CD4-positive, alpha-beta T cell treated with Interleukin-17A for 1 hour (primary cell): ENCODE data around the gene CHL1.

Experiments
- DNase-seq: peaks from one replicate; pipeline ENCODE4 v3.0.0-alpha.2; 2020

Gene CHL1

GRCh38 chr3:217099-217813 lies 20.7 kb downstream of the CHL1 start:
- DNase-seq = no peak

DNA sequence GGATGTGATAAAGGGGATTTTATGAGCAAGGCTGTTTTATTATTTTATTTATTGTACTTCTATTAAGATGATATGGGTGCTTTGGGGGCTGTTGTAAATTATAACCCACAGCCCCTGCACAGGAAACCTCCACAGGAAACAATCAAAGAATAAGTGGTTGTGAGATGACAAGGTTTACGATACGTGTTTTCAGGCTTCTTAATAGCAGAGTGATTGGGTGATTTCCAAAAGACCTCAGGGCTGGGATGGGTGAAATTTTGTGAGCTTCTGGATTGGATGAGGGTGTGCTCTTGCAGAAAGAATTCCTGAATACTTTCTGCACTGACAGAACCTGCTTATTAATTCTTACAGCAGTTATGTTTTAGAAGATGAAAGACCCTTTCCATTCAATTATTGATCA lies 21.4 kb downstream of the CHL1 start:
- DNase-seq = no peak

DNA sequence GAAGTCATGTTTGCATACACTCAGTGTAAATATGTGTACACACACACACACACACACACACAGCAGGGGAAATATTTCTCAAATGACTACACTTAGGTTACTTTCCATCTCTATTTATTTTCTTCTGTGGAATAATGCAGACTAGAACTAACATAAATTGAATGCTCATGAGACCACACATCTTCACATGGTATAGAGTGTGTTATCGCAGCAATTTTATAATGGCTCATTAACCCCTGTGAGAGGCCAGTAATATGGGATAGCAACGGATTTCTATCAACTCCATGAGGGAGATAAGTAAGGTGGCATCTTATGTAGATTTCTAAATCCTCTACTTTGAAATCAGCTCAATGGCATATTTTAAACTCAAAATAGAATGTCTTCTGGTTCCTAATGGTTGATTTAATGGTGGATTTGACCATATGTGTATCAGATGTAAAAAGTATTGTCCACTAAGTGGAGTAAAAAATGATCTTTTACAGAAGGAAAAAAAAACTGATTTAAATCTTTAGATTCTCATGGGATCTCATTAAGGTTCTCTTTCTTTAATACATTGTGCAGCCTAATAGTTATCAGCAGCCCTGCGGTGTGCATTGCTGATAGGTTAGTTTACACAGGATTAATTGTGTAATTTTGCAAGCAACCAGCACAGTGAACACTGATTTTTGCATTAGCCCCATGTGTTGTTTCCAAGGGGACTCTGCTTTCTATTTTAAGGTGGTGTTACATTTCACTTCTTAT lies 32.0 kb downstream of the CHL1 start:
- no peak for DNase-seq

DNA sequence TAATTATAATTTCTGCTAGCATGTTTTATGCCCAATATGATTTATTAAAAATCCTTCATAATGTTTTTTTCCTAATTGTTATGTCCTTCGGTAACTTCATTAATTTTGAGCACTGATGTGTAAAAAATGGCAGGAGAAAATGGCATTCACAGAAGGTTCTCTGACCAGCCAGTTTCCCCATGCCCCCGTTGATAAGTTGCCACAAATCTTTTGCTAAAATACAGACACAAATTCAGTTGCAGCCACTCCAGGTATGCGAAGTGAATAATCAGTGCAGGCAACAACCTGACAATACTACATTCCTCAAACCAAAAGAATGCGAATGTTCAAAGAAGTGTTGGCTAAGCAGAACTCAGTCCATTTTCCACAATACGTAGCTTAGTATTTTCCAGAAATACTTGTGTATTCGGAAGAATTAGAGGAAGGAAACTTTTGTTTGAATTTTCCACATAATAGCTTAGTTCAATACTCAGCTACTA lies 32.7 kb downstream of the CHL1 start:
- DNase-seq = no peak

DNA sequence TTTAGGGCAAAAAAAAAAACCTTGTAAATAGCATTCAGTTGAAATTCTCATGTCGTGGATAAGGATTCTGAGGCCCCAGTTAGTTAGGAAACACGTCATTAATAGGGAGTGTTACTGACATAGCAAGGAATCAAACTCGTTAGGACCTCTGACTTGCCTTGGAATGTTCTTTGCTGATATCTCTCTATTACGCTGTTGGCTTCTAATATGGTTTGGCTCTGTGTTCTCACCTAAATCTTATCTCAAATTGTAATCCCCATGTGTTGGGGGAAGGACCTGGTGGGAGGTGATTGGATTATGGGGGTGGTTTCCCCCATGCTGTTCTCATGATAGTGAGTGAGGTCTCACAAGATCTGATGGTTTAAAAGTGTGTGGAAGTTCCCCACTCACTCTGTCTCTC lies 40.3 kb downstream of the CHL1 start:
- DNase-seq = no peak

- no peak for DNase-seq
These were observed 46.2 kb downstream of the CHL1 start for GRCh38 chr3:242602-243355.

DNA sequence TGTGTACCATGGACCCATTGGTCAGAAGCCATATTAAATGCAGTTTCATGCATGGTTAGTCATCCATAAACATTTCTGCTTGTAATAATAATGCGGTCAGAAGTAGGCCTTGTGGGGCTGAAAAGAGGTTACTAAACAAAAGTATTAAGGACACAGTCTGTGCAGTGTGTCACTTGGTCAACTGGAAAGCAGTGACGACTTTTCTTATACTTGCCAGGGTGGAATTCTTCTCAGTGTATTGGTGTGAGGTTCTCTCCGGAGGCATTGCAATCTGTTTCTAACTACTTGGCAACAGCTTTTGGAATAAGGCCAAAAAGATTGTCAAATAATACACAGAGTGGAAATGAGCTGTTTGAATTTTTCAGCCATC lies 46.8 kb downstream of the CHL1 start:
- no peak for DNase-seq

DNA sequence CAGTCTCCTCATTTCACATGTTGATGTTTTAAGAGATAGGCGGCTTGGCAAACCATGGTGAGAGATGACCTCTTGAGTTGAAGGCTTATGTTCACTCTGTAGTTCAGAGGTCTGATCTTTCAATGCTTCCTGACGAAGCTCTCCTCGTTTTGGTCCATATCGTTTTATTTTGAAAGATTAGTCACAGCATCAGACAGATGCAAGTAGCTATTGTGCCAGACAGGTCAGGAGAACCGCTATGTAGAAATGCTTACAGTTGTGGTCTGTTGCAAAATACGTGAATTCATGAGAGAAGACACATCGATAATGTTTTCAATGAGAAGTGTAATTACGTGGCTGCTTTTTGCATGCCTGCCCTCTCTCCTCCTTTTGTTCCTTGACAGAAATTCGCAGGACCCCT lies 47.5 kb downstream of the CHL1 start:
- no peak for DNase-seq

GRCh38 chr3:247916-248315 lies 51.4 kb downstream of the CHL1 start:
- DNase-seq = no peak

DNA sequence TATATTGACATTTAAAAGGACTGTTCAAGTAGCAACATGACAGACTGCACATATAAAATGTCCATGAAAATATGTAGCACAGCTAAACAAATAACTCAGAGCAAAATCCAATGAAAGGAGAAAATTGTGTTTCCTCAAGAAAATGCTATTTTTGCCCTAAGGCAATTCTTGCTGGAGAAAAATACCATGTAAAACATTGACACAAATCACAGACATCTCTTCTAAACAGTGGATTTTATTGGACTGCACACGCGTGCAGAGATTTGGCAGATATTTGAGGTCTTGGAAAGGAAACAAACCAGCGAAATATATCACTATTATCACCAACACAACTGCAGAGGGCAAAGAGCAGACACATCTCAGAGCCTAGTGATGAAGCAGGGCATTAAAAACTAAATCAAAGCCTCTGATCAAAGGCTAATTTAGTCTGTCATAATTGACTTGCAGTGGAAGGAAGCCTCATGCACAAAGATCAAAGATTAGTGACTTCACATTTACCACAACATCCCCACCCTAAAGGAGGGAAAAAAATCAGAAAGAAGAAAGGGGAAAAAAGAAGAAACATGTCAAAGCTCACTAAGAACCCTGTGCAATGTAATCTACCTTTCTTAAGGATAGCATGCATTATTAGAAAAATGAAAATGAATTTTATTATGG lies 52.4 kb downstream of the CHL1 start:
- DNase-seq = no peak

DNA sequence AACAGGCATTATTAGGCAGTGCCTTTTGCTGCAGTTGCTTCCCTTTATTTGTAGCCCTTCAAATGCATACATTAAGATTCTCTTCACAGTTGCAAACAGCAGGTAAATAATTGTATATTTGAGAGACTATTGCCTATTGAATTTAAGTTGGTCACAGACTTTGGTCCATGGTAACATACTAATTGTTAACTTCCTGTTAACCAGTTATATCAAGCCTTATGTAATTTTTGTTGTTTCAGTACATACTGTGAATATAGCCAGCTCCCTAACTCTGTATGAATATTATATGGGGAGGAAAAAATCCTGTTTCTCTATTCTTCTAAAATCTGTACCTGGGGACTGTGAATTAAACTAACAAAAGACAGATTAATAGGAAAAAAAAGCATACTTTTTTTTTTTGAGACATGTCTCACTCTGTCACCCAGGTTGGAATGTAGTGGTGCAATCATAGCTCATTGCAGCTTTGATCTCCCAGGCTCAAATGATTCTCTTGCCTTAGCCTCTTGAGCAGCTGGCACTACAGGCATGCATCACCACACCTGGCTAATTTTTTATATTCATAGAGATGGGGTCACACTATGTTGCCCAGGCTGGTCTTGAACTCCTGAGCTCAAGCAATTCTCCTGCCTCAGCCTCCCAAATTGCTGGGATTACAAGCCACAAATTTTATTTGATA lies 53.2 kb downstream of the CHL1 start:
- DNase-seq = no peak

GRCh38 chr3:256501-256900 lies 59.9 kb downstream of the CHL1 start:
- no peak for DNase-seq

DNA sequence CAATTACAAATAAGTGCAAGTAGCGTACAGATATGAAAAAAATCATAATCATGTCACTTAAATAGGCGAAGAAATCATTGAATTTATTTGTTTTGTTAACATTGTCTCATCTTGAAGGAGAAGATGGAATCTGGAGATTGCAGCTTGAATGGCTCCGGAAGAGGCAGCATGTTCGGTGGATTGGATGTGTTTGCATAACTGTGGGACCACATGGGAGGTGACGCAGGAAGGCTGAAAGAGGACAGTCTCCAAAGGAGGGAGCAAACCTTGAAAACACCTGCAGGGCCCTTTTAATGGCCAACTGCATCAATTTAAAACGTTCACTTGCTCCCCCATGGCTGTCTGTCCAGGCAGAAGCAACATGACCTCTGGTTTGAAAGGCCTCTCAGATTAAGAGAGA lies 61.3 kb downstream of the CHL1 start:
- no peak for DNase-seq

- DNase-seq = no peak
These were observed 64.3 kb downstream of the CHL1 start for GRCh38 chr3:260898-261297.

GRCh38 chr3:263393-263792 lies 66.8 kb downstream of the CHL1 start:
- DNase-seq = no peak

GRCh38 chr3:264394-265156 lies 68.0 kb downstream of the CHL1 start:
- DNase-seq = no peak

DNA sequence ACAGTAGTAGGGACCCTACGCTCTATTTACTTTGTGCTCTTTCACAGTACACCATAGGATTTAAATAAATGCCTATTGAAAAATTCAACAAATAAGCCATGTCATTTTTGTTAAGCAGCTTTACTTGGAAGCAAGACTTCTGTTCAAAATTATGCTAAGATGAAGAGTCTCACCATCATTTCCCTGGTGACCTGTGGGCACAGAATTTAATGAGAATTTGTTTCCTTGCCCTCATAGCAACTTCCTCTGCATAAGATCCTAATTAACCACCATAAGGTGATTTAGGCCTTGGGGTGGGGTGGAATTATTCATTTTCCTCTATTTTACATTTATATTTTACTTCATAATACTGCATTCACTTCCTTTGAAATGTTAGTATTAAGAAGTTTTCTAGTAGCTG lies 70.5 kb downstream of the CHL1 start:
- no peak for DNase-seq

DNA sequence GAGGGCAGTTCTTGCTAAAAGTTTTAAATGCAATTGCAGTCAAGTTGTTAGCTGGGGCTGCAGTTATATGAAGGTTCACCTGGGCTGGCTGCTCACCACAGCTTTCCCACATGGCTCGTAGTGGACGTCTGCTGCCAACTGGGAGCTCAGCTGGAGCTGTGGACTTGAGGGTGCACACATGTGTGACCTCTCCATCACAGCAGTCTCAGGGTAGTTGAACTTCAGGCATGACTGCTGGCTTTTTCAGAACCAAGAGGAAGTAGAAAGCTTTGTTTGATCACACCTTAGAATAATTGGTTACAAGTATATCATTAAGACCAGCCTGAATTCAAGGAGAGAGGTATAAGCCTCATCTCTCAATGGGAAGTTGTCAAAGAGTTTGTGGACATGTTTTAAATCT lies 74.1 kb downstream of the CHL1 start:
- DNase-seq = no peak

DNA sequence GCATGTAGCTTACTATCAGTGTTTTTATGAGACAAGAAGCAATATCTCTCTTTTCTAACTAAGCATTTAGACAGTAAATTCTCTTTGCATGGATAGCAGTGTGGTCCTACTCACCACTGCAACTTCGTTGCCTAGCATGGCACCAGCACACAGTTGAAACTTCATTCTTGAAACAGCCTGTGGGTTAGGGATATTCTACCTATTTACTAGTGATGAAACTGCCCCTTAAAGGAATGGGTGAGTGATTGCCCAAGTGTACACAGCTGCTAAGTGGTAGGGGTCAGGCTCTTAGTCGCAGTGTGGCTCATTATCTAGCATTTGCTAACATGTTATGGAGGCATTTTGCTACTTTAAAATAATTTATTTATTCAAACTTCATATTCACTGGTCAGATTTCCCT lies 78.4 kb downstream of the CHL1 start:
- no peak for DNase-seq

GRCh38 chr3:277873-278272 lies 81.3 kb downstream of the CHL1 start:
- DNase-seq = no peak

DNA sequence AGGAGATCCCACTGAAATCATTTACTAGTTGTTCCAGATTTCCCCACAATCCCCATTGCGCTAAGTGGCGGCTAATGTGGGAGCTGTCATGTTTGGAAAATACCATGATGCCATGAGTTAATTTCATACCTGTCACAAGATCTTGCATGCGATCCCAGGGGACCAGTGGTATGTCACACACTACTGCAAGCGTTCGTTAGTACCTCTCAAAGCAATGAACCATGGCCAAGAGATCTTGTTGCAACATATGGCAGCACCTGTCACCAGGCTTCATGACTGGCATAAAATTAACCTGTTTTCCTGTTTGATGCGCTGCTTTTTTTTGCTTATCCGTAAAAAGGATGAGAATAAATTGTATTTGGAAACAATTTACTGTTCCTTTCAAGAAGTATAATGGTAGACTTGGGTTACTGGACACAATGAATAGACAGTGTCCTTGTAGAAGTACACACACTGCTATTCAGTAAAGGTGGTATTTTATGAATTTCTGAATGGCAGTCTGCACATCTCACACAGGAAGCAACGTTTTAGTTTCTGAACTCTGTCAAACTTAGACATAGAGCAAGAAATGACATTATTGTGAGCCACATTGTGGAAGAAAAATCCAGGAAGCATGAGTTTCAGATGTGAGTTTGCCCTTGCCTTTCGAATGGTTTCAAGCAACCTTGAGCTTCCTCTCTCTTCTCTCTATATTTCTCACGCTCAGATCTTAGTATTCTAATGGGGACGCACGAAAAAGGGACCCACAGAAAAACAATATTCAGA lies 81.9 kb downstream of the CHL1 start:
- DNase-seq = no peak
